ENCODE data around the gene KANK4.

DNA sequence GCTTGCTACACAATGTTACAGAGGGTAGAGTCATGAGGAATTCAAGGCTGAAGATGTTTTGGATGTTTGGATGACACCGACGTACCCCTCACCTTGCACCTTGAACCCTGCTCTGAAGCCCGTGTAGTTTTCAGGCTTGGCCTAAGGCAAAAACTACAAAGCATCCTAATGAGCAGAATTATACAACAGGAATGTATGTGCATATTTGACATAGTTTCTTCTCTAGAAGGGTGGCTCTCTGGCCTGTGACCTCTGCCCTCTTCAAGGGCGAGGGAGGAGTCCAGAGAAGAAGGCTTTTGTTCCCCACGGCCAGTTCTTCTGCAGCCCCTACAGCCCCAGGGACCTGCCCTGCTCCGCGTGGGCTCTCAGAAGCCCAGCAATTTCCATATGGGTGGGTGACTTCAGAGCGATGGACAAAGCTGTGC is 81.3 kb downstream of the KANK4 start:
- TF ChIP-seq, protein P1, sequence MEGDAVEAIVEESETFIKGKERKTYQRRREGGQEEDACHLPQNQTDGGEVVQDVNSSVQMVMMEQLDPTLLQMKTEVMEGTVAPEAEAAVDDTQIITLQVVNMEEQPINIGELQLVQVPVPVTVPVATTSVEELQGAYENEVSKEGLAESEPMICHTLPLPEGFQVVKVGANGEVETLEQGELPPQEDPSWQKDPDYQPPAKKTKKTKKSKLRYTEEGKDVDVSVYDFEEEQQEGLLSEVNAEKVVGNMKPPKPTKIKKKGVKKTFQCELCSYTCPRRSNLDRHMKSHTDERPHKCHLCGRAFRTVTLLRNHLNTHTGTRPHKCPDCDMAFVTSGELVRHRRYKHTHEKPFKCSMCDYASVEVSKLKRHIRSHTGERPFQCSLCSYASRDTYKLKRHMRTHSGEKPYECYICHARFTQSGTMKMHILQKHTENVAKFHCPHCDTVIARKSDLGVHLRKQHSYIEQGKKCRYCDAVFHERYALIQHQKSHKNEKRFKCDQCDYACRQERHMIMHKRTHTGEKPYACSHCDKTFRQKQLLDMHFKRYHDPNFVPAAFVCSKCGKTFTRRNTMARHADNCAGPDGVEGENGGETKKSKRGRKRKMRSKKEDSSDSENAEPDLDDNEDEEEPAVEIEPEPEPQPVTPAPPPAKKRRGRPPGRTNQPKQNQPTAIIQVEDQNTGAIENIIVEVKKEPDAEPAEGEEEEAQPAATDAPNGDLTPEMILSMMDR (IDR thresholded peaks at IDR 0.05 in 4 of 5, conservative IDR thresholded peaks at IDR 0.05 in 1 of 5): no peak
- no peak for TF ChIP-seq POLR2A (IDR thresholded peaks at IDR 0.05)

Measured in gastrocnemius medialis (tissue), 4 donors.